Superior temporal gyrus (tissue), 1 donor: Measurements from ENCODE around the gene PPBP.

Experiments used
- DNase-seq: peaks from one replicate; pipeline ENCODE4 v3.0.0-alpha.2; 2016; ENCODE audit errors: extremely low spot score

PPBP gene

DNA sequence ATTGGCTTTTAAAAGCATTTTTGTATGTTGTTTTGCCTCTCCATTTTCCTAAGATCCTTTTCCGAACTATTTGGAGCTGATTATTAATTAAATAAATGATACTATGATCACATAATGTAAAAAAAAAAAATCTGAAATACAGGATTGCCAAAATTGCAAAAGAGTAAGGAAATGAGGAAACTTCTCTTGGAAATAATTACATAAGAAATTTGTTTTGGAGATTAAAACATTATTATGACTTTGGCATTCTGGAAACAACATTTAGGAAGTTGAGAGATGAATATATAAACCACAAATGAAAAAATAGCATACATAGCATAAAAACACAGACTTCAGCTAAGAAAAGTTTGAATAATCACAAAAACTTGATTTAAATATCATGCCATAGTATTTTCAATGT is 39.7 kb downstream of the PPBP start:
- DNase-seq = no peak

GRCh38 chr4:73947239-73947985 is 40.6 kb downstream of the PPBP start:
- DNase-seq = no peak

GRCh38 chr4:73945674-73946449 is 42.1 kb downstream of the PPBP start:
- no peak for DNase-seq

- no peak for DNase-seq
These were observed 42.9 kb downstream of the PPBP start for GRCh38 chr4:73945140-73945539.

DNA sequence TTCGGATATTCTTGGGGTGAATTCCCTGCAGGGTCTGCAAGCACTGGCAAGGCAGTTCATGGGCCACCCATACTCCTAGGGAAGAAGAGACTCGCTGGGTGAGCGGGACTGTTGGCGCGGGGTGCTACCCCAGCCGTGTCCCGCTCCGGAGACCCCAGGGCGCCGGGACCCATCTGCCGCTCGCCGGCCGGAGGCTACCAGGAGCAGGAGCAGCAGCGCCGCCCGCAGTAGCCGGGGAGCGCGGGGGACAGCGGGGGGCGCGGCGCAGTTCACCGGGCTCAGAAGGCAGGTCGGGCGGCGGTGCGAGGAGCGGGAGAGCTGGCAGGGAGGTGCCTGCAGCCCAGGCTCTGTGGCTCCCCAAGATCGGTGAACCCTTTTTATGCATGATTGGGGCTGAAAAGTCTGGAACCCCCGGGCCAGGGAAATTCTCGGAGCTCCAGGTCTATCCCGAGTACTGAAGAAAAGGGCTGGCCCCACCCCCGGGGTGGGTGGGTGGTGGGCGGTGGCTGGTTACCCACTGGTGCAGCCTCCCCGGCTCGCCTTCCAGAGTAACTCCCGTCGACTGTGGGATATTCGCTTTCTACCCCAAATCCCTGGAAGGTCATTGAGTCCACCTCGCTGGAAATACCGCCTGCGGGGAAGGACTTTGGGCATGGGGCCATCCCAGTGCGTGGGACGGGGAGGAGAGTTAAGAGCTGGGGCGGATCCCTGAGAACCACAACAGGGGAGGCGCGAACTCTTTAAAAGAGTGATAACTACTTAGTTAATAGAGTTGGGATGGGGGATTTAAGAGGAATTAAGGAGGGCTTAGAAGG is 43.7 kb downstream of the PPBP start:
- no peak for DNase-seq

DNA sequence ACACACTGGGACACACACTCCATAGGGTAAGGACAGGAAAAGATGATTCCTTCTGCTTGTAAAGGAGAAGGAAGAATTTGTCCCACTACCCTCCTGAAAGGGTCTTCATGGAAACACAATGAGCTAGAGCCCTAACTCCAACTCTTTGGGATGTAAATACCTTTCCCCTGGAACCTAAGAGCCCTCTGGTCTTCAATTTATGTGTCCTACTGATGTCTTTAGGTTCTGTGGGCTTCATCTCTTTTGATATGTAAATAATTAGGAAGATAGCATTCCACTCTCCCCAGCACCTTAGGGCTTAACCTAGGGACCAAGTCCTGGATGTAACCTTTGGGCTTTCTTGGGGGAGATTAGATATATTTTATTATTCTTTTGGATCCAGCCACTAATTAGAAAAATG is 44.4 kb downstream of the PPBP start:
- no peak for DNase-seq

DNA sequence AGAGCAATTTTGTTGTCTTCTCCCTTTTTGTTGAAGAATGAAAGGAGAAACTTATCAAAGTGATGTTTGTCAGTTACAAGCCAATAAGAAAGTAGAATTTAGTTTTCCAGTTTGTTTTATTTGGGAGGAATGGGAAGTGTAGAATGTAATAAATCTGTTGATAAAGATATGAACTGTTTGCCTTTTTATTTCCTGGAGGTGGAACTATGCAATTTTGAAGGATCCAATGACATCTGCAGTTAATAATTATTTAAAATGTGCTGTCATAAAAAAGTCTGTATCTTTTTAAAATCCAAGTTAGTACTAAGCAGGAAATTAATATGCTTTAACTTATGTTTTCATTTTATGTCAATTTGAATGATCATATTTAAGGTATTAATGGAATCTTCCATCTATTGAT is 51.0 kb downstream of the PPBP start:
- no peak for DNase-seq
